ENCODE results near the gene HSPH1.

- TF ChIP-seq SUZ12 (IDR thresholded peaks at IDR 0.05; ENCODE audit: extremely low read depth, insufficient read depth, insufficient read length), result no peak
- TF ChIP-seq YY1 (IDR thresholded peaks at IDR 0.05; ENCODE audit: insufficient read depth, insufficient read length), result no peak
- no peak for TF ChIP-seq ZNF274 (IDR thresholded peaks at IDR 0.05; ENCODE audit: low read depth, low read length)
Measured at GRCh38 chr13:31124204-31124603, 37.5 kb downstream of the HSPH1 start.

Data from NT2/D1 (cell line).